Activated CD4-positive, alpha-beta T cell treated with anti-CD3 and anti-CD28 coated beads, Interleukin-10, Interleukin-2, amounts not matched to agents 100 ng/mL and 50 ng/mL, durations not matched to agents 16 hours and 8 hours (primary cell): ENCODE results near the gene OR4C15.

Source experiments
- DNase-seq: peaks from one replicate; pipeline ENCODE4 v3.0.0-alpha.2; 2020

The OR4C15 gene

GRCh38 chr11:55554169-55554568 lies at the start of gene OR4C15:
TSS of gene OR4C15 (plus strand) at chr11:55554469. CDS start at chr11:55554469, 0 bp downstream.
- no peak for DNase-seq

GRCh38 chr11:55571828-55572227 lies 17.6 kb downstream of the OR4C15 start, which contains the start of gene OR4C16:
TSS of gene OR4C16 (plus strand) at chr11:55572128. CDS start at chr11:55572128, 0 bp downstream.
- DNase-seq, result no peak

- DNase-seq, result no peak
Observed at GRCh38 chr11:55572548-55572947, 18.3 kb downstream of the OR4C15 start.
